SK-N-SH treated with all-trans-retinoic acid at 6 μM for 48 hours (cell line): ENCODE results near the gene PEG3.

Source experiments
- ATAC-seq: fragments of 200-7000 bp; cut with Tn5 transposase; 3 replicates; pipeline ENCODE4 v1.9.1; 2020; ENCODE audit warnings: mild to moderate bottlenecking, moderate library complexity
- ARNTL ChIP-seq: fragments of 450-650 bp; formaldehyde crosslinking; IDR thresholded peaks from 2 replicates; pipeline ENCODE4 v1.5.0; 2020; ENCODE audit warnings: low read depth, mild to moderate bottlenecking, moderate library complexity, borderline replicate concordance
- BACH2 ChIP-seq: fragments of 250-450 bp; sonication (Bioruptor Pico); IDR thresholded peaks from 2 replicates; pipeline ENCODE4 v1.9.0; 2021; ENCODE audit warnings: mild to moderate bottlenecking, borderline replicate concordance
- CREB5 ChIP-seq: fragments of 250-450 bp; sonication (Bioruptor Pico); IDR thresholded peaks from 2 replicates; pipeline ENCODE4 v1.5.1; 2020; ENCODE audit warnings: low read depth, mild to moderate bottlenecking, moderate library complexity
- CSDC2 ChIP-seq: fragments of 250-450 bp; sonication (Bioruptor Pico); IDR thresholded peaks from 2 replicates; pipeline ENCODE4 v1.5.0; 2020; ENCODE audit warnings: mild to moderate bottlenecking, moderate library complexity
- ESRRG ChIP-seq: fragments of 250-450 bp; sonication (Bioruptor Pico); IDR thresholded peaks from 2 replicates; pipeline ENCODE4 v1.6.1; 2021; ENCODE audit warnings: mild to moderate bottlenecking
- GLIS3 ChIP-seq: fragments of 250-450 bp; sonication (Bioruptor Pico); IDR thresholded peaks from 2 replicates; pipeline ENCODE4 v1.5.0; 2020; ENCODE audit warnings: mild to moderate bottlenecking, moderate library complexity
- ISL1 ChIP-seq: fragments of 250-450 bp; sonication (Bioruptor Pico); IDR thresholded peaks from 2 replicates; pipeline ENCODE4 v2.1.2; 2022; ENCODE audit warnings: mild to moderate bottlenecking, moderate library complexity
- OSR1 ChIP-seq: fragments of 250-450 bp; sonication (Bioruptor Pico); IDR thresholded peaks from 2 replicates; pipeline ENCODE4 v1.8.0; 2022; ENCODE audit warnings: moderate library complexity, mild to moderate bottlenecking, inconsistent platforms
- PPARA ChIP-seq: fragments of 250-450 bp; sonication (Bioruptor Pico); IDR thresholded peaks from 2 replicates; pipeline ENCODE4 v1.5.0; 2020; ENCODE audit warnings: mild to moderate bottlenecking, borderline replicate concordance
- RARB ChIP-seq: fragments of 250-450 bp; sonication (Bioruptor Pico); IDR thresholded peaks from 2 replicates; pipeline ENCODE4 v1.8.0; 2021; ENCODE audit warnings: mild to moderate bottlenecking, moderate library complexity
- SNAI2 ChIP-seq: fragments of 250-450 bp; sonication (Bioruptor Pico); IDR thresholded peaks from 2 replicates; pipeline ENCODE4 v1.5.0; 2020; ENCODE audit warnings: mild to moderate bottlenecking, moderate library complexity
- TCF4 ChIP-seq: fragments of 250-450 bp; sonication (Bioruptor Pico); IDR thresholded peaks from 2 replicates; pipeline ENCODE4 v1.8.0; 2021; ENCODE audit warnings: mild to moderate bottlenecking, moderate library complexity, borderline replicate concordance
- TOX ChIP-seq: fragments of 250-450 bp; sonication (Bioruptor Pico); IDR thresholded peaks from 2 replicates; pipeline ENCODE4 v1.8.0; 2021; ENCODE audit warnings: mild to moderate bottlenecking, moderate library complexity, borderline replicate concordance
- ZC3H10 ChIP-seq: fragments of 250-450 bp; sonication (Bioruptor Pico); IDR thresholded peaks from 2 replicates; pipeline ENCODE4 v1.5.1; 2021; ENCODE audit warnings: mild to moderate bottlenecking, moderate library complexity
- ZFP3 ChIP-seq: fragments of 250-450 bp; sonication (Bioruptor Pico); IDR thresholded peaks from 2 replicates; pipeline ENCODE4 v1.5.0; 2020; ENCODE audit warnings: mild to moderate bottlenecking, moderate library complexity
- ZFP30 ChIP-seq: fragments of 450-650 bp; formaldehyde crosslinking; IDR thresholded peaks from 2 replicates; pipeline ENCODE4 v1.5.0; 2022; ENCODE audit warnings: mild to moderate bottlenecking, moderate library complexity
- ZNF565 ChIP-seq: fragments of 450-650 bp; formaldehyde crosslinking; conservative IDR thresholded peaks from 2 replicates; pipeline ENCODE4 v1.5.0; 2020; ENCODE audit warnings: low read depth, mild to moderate bottlenecking, moderate library complexity
- ZNF70 ChIP-seq: fragments of 450-650 bp; formaldehyde crosslinking; IDR thresholded peaks from 2 replicates; pipeline ENCODE4 v1.5.0; 2020; ENCODE audit warnings: mild to moderate bottlenecking, moderate library complexity
- ZNF8 ChIP-seq: fragments of 450-650 bp; formaldehyde crosslinking; IDR thresholded peaks from 2 replicates; pipeline ENCODE4 v1.5.0; 2020; ENCODE audit warnings: mild to moderate bottlenecking, moderate library complexity
- TF ChIP-seq, protein P1 (sequence below): fragments of 250-450 bp; sonication (Bioruptor Pico); IDR thresholded peaks from 2 replicates; pipeline ENCODE4 v1.5.0; 2020; ENCODE audit warnings: mild to moderate bottlenecking, moderate library complexity
- TF ChIP-seq, protein P2 (sequence below): fragments of 250-450 bp; sonication (Bioruptor Pico); IDR thresholded peaks from 2 replicates; pipeline ENCODE4 v1.5.1; 2021; ENCODE audit warnings: mild to moderate bottlenecking, moderate library complexity
- TF ChIP-seq, protein P3 (sequence below): fragments of 250-450 bp; sonication (Bioruptor Pico); IDR thresholded peaks from 2 replicates; pipeline ENCODE4 v1.8.0; 2021; ENCODE audit warnings: low read depth, mild to moderate bottlenecking, moderate library complexity, borderline replicate concordance
- TF ChIP-seq, protein P4 (sequence below): fragments of 250-450 bp; sonication (Bioruptor Pico); IDR thresholded peaks from 2 replicates; pipeline ENCODE4 v1.8.0; 2020; ENCODE audit warnings: mild to moderate bottlenecking, moderate library complexity, borderline replicate concordance

The PEG3 gene

GRCh38 chr19:56831255-56831654 is 9.3 kb downstream of the PEG3 start:
- TF ChIP-seq, protein P1, sequence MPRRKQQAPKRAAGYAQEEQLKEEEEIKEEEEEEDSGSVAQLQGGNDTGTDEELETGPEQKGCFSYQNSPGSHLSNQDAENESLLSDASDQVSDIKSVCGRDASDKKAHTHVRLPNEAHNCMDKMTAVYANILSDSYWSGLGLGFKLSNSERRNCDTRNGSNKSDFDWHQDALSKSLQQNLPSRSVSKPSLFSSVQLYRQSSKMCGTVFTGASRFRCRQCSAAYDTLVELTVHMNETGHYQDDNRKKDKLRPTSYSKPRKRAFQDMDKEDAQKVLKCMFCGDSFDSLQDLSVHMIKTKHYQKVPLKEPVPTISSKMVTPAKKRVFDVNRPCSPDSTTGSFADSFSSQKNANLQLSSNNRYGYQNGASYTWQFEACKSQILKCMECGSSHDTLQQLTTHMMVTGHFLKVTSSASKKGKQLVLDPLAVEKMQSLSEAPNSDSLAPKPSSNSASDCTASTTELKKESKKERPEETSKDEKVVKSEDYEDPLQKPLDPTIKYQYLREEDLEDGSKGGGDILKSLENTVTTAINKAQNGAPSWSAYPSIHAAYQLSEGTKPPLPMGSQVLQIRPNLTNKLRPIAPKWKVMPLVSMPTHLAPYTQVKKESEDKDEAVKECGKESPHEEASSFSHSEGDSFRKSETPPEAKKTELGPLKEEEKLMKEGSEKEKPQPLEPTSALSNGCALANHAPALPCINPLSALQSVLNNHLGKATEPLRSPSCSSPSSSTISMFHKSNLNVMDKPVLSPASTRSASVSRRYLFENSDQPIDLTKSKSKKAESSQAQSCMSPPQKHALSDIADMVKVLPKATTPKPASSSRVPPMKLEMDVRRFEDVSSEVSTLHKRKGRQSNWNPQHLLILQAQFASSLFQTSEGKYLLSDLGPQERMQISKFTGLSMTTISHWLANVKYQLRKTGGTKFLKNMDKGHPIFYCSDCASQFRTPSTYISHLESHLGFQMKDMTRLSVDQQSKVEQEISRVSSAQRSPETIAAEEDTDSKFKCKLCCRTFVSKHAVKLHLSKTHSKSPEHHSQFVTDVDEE (CRISPR knock-in tag), result no peak
- TF ChIP-seq ZNF70, result no peak
- TF ChIP-seq GLIS3 (CRISPR knock-in tag), result no peak
- TF ChIP-seq ZFP30, result no peak
- TF ChIP-seq PPARA (CRISPR knock-in tag), result no peak
- TF ChIP-seq CREB5 (CRISPR knock-in tag), result no peak
- no peak for TF ChIP-seq OSR1 (CRISPR knock-in tag)
- TF ChIP-seq ZC3H10 (CRISPR knock-in tag), result no peak
- TF ChIP-seq TOX (CRISPR knock-in tag), result no peak
- TF ChIP-seq ESRRG (CRISPR knock-in tag), result no peak
- TF ChIP-seq, protein P2, sequence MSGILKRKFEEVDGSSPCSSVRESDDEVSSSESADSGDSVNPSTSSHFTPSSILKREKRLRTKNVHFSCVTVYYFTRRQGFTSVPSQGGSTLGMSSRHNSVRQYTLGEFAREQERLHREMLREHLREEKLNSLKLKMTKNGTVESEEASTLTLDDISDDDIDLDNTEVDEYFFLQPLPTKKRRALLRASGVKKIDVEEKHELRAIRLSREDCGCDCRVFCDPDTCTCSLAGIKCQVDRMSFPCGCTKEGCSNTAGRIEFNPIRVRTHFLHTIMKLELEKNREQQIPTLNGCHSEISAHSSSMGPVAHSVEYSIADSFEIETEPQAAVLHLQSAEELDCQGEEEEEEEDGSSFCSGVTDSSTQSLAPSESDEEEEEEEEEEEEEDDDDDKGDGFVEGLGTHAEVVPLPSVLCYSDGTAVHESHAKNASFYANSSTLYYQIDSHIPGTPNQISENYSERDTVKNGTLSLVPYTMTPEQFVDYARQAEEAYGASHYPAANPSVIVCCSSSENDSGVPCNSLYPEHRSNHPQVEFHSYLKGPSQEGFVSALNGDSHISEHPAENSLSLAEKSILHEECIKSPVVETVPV (CRISPR knock-in tag), result no peak
- TF ChIP-seq ZNF8, result no peak
- TF ChIP-seq BACH2 (CRISPR knock-in tag), result no peak
- no peak for TF ChIP-seq ARNTL
- no peak for TF ChIP-seq RARB
- TF ChIP-seq TCF4 (CRISPR knock-in tag), result no peak
- no peak for TF ChIP-seq ZNF565 (CRISPR knock-in tag)
- TF ChIP-seq ZFP3 (CRISPR knock-in tag), result no peak
- ATAC-seq, result no peak

- TF ChIP-seq RARB, result no peak
- TF ChIP-seq, protein P3, sequence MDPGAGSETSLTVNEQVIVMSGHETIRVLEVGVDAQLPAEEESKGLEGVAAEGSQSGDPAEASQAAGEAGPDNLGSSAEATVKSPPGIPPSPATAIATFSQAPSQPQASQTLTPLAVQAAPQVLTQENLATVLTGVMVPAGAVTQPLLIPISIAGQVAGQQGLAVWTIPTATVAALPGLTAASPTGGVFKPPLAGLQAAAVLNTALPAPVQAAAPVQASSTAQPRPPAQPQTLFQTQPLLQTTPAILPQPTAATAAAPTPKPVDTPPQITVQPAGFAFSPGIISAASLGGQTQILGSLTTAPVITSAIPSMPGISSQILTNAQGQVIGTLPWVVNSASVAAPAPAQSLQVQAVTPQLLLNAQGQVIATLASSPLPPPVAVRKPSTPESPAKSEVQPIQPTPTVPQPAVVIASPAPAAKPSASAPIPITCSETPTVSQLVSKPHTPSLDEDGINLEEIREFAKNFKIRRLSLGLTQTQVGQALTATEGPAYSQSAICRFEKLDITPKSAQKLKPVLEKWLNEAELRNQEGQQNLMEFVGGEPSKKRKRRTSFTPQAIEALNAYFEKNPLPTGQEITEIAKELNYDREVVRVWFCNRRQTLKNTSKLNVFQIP (CRISPR knock-in tag), result no peak
- TF ChIP-seq OSR1 (CRISPR knock-in tag), result no peak
- TF ChIP-seq ZFP30, result no peak
- no peak for ATAC-seq
Observed at GRCh38 chr19:56829596-56829995, 10.9 kb downstream of the PEG3 start.

- TF ChIP-seq ZFP30 (no peak), ZNF8 (no peak), ISL1 (CRISPR knock-in tag) (no peak), CSDC2 (CRISPR knock-in tag) (no peak), RARB (no peak), SNAI2 (no peak), ARNTL (no peak), ESRRG (CRISPR knock-in tag) (no peak), ZFP3 (CRISPR knock-in tag) (no peak), GLIS3 (CRISPR knock-in tag) (no peak), PPARA (CRISPR knock-in tag) (no peak)
- TF ChIP-seq, protein P3 (CRISPR knock-in tag), result no peak
- TF ChIP-seq, protein P4, sequence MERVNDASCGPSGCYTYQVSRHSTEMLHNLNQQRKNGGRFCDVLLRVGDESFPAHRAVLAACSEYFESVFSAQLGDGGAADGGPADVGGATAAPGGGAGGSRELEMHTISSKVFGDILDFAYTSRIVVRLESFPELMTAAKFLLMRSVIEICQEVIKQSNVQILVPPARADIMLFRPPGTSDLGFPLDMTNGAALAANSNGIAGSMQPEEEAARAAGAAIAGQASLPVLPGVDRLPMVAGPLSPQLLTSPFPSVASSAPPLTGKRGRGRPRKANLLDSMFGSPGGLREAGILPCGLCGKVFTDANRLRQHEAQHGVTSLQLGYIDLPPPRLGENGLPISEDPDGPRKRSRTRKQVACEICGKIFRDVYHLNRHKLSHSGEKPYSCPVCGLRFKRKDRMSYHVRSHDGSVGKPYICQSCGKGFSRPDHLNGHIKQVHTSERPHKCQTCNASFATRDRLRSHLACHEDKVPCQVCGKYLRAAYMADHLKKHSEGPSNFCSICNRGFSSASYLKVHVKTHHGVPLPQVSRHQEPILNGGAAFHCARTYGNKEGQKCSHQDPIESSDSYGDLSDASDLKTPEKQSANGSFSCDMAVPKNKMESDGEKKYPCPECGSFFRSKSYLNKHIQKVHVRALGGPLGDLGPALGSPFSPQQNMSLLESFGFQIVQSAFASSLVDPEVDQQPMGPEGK, result no peak
- ATAC-seq, result no peak
Observed at GRCh38 chr19:56827708-56828107, 12.8 kb downstream of the PEG3 start.
